GM21515 (cell line): ENCODE results near the gene GRIK2.

ENCODE experiments used
- ATAC-seq: cut with Tn5 transposase; IDR thresholded peaks from one replicate; pipeline ENCODE4 v1.9.1; 2021; ENCODE audit not compliant: unreplicated experiment

GRIK2 gene

GRCh38 chr6:101537753-101538316 lies 144.3 kb downstream of the GRIK2 start:
- no peak for ATAC-seq

- ATAC-seq = no peak
Measured at GRCh38 chr6:101539510-101540245, 146.2 kb downstream of the GRIK2 start.

GRCh38 chr6:101541894-101542293 lies 148.4 kb downstream of the GRIK2 start:
- ATAC-seq = no peak

GRCh38 chr6:101543796-101544195 lies 150.3 kb downstream of the GRIK2 start:
- ATAC-seq = no peak

GRCh38 chr6:101544286-101544685 lies 150.8 kb downstream of the GRIK2 start:
- no peak for ATAC-seq

- ATAC-seq = no peak
Measured at GRCh38 chr6:101545191-101545590, 151.7 kb downstream of the GRIK2 start.

GRCh38 chr6:101550451-101550850 lies 156.9 kb downstream of the GRIK2 start:
- ATAC-seq = no peak

- ATAC-seq = no peak
Measured at GRCh38 chr6:101554231-101554630, 160.7 kb downstream of the GRIK2 start.

- ATAC-seq = no peak
Measured at GRCh38 chr6:101558712-101559111, 165.2 kb downstream of the GRIK2 start.

GRCh38 chr6:101572627-101573026 lies 179.1 kb downstream of the GRIK2 start:
- ATAC-seq = no peak

- no peak for ATAC-seq
Measured at GRCh38 chr6:101577091-101577490, 183.6 kb downstream of the GRIK2 start.

GRCh38 chr6:101578306-101578705 lies 184.8 kb downstream of the GRIK2 start:
- no peak for ATAC-seq

GRCh38 chr6:101582792-101583191 lies 189.3 kb downstream of the GRIK2 start:
- no peak for ATAC-seq

GRCh38 chr6:101585501-101585900 lies 192.0 kb downstream of the GRIK2 start:
- ATAC-seq = no peak

- no peak for ATAC-seq
Measured at GRCh38 chr6:101588343-101588742, 194.8 kb downstream of the GRIK2 start.

GRCh38 chr6:101595276-101595675 lies 201.8 kb downstream of the GRIK2 start:
- ATAC-seq = no peak

- ATAC-seq = no peak
Measured at GRCh38 chr6:101597693-101598092, 204.2 kb downstream of the GRIK2 start.

- ATAC-seq = no peak
Measured at GRCh38 chr6:101605426-101605825, 211.9 kb downstream of the GRIK2 start.

- no peak for ATAC-seq
Measured at GRCh38 chr6:101605874-101606273, 212.4 kb downstream of the GRIK2 start.

- ATAC-seq = no peak
Measured at GRCh38 chr6:101607111-101607690, 213.7 kb downstream of the GRIK2 start.

- ATAC-seq = no peak
Measured at GRCh38 chr6:101608703-101609102, 215.2 kb downstream of the GRIK2 start.

GRCh38 chr6:101613556-101613955 lies 220.0 kb downstream of the GRIK2 start:
- no peak for ATAC-seq
